ENCODE data around the gene ANKRD16. TPM values are rescaled to one million over a fixed set of nuclear protein-coding genes. Genes with fewer than 3 reads are reported as not detected.

The ANKRD16 gene
- total RNA-seq, 4 donors from 2014 or later, result 8.0 to 19.8 (median 13.1) TPM

DNA sequence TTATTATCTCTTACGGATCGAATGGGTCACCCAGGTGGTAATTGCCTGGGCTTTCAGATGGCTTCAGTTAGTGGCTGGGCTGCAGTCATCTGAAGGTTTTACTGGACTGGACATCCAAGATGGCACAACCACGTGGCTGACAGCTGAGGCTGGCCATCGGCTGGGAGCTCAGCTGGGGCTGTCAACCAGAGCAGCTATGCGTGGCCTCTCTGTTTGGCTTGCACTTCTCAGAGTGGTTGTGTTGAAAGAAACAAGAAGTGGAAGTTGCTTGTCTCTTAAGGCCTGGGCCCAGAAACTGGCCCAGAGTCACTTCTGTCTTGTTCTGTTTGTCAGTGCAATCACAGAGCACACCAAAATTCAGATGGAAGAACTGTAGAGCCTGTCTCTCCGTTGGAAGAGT lies 70.8 kb downstream of the ANKRD16 start:
- no peaks in the 10 kb centered on the region for H3K36me3 ChIP-seq
- 76 to 81% methylated on average over 6 of the region's 6 CpGs for WGBS, 2 donors
- H3K27me3 ChIP-seq, result no peaks in the 10 kb centered on the region
- no peaks in the 10 kb centered on the region for H3K9me3 ChIP-seq
- DNase-seq, result no peak
- H3K27ac ChIP-seq, result no peak overlapping the region
- no peak overlapping the region for H3K4me3 ChIP-seq (replicated peaks in 1 of 3)
- intact Hi-C loops (cut with DNase I), result loop anchor here (5.0 to 10.0 kb wide), 2 partner anchors 68 to 134 kb away; partner anchors contain the start of genes ANKRD16 and TASOR2
- peaks cover 3 to 11% of the 10 kb centered on the region in 2 donors for H3K4me1 ChIP-seq
- TF ChIP-seq CTCF (IDR thresholded peaks at IDR 0.05) (no peak), POLR2A (IDR thresholded peaks at IDR 0.05) (no peak)

- H3K4me3 ChIP-seq (replicated peaks in 1 of 3), result no peak overlapping the region
- peaks cover 3 to 11% of the 10 kb centered on the region in 2 donors for H3K4me1 ChIP-seq
- intact Hi-C loops (cut with DNase I), result loop anchor here (5.0 to 10.0 kb wide), 2 partner anchors 69 to 133 kb away; partner anchors contain the start of genes ANKRD16 and TASOR2
- no peaks in the 10 kb centered on the region for H3K27me3 ChIP-seq
- 94 to 97% methylated on average over 2 of the region's 2 CpGs for WGBS, 2 donors
- H3K36me3 ChIP-seq, result no peaks in the 10 kb centered on the region
- H3K9me3 ChIP-seq, result no peaks in the 10 kb centered on the region
- H3K27ac ChIP-seq, result no peak overlapping the region
- TF ChIP-seq CTCF (IDR thresholded peaks at IDR 0.05), result no peak
- no peak for TF ChIP-seq POLR2A (IDR thresholded peaks at IDR 0.05)
- DNase-seq, result no peak
These were observed 71.7 kb downstream of the ANKRD16 start for GRCh38 chr10:5818048-5818331.

DNA sequence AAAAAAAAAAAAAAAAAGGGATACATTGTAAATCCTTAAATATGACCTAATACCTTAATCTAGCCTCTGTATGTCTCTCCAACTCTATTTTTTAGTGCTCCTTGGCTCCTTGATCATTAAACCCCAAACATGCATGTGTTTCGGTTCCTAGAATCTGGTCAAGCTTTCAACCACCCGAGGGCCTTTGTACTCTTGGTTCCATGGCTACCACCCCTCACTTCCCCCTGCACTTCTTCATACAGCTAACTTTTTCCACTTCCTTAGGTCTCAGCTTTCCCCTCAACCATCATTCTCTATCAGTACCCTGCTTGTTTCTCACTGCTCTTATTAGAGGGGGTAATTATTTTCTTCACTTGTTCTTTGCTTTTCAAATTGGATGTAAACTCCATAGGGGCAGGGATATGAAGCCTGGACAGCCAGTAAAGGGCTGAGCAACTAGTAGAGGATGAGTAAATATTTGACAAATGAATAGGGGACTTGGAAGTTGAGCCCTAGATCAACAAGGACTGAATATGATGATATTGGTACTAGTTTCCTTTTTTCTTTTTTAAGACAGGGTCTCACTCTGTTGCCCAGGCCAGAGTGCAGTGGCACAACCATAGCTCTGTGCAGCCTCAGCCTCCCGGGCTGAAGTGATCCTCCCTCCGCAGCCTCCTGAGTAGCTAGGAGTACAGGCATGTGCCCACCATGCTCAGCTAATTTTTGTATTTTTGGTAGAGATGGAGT lies 72.2 kb downstream of the ANKRD16 start:
- WGBS, 2 donors, result 93 to 94% methylated on average over 4 of the region's 4 CpGs
- TF ChIP-seq CTCF (IDR thresholded peaks at IDR 0.05) (no peak), POLR2A (IDR thresholded peaks at IDR 0.05) (no peak)

DNA sequence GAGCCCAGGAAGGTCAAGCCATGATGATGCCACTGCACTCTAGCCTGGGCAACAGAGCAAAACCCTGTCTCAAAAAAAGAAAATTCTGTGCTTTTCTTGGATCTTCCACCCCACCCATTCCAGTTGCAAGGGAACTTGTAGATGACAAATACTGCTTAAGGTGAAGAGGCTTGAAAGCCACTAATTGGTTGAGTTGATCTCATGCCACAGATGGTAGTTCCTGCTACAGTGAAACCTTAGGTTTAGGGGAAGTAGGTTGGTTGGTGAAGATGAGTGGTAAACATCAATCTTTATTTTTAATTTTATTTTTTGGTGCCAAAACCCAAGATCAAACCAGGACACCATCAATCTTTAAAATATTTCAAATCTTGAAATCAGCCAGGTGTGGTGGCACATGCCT lies 73.5 kb downstream of the ANKRD16 start:
- no peak for DNase-seq
- no peaks in the 10 kb centered on the region for H3K27me3 ChIP-seq
- intact Hi-C loops (cut with DNase I), result loop anchor here (5.0 to 10.0 kb wide), 2 partner anchors 71 to 131 kb away; partner anchors contain the start of genes ANKRD16 and TASOR2
- TF ChIP-seq CTCF (IDR thresholded peaks at IDR 0.05) (no peak), POLR2A (IDR thresholded peaks at IDR 0.05) (no peak)
- H3K27ac ChIP-seq, result no peak overlapping the region
- H3K36me3 ChIP-seq, result no peaks in the 10 kb centered on the region
- peaks cover 13 to 14% of the 10 kb centered on the region in 2 donors for H3K4me1 ChIP-seq
- H3K9me3 ChIP-seq, result no peaks in the 10 kb centered on the region
- H3K4me3 ChIP-seq (replicated peaks in 1 of 3), result no peak overlapping the region

More for the DNA sequence above, 72.2 kb downstream of the ANKRD16 start:
- no peak overlapping the region for H3K27ac ChIP-seq
- no peaks in the 10 kb centered on the region for H3K9me3 ChIP-seq
- H3K36me3 ChIP-seq, result no peaks in the 10 kb centered on the region
- no peak for DNase-seq
- intact Hi-C loops (cut with DNase I), result loop anchor here (5.0 to 10.0 kb wide), 2 partner anchors 70 to 133 kb away; partner anchors contain the start of genes ANKRD16 and TASOR2
- no peak overlapping the region for H3K4me3 ChIP-seq (replicated peaks in 1 of 3)
- H3K27me3 ChIP-seq, result no peaks in the 10 kb centered on the region
- peaks cover 3 to 11% of the 10 kb centered on the region in 2 donors for H3K4me1 ChIP-seq
